ENCODE data around the gene NME9.

Gene NME9

DNA sequence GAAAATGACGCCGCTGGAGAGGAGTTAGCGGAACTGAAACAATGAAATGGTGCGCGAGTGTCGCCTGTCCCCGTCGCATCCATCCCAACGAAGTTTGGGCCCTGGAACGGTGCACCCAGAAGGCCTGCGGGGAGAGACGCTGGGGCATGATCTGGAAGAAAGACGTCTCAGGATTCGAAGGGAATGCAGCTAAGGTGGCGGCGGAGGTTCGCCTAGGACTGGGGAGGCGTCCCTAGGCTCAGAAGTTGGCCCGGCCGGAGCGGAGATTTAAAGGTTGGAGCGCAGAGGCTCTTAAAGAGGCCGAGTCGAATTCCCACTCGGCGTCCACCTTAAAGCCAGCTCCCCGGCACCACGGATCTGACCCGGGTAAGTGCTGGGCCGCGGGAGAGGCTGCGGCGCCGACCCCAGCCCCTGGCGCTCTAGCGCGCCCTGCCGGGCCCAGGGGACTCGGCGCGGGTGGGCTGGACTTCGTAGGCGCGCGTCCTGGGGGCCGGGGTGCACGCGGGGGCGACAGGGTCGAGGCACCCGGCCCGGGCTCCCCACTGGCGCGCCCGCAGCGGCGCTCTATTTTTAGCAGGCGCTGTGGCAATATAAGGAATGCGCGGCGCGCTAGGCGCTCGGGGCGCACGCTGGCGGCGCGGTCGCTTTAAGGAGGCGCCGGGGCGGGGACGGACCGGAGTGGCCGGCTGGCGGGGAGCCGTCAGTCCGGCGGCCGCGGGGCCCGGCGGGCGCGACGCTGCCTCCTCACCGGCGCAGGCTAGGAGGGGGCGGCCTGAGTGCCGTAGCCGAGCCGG is 18.5 kb upstream of the NME9 start, which contains the start of gene MRAS:
Gene MRAS, plus strand, starts transcription at position 620 of the 794 bp plus-strand sequence. CDS start 24,305 bp downstream, outside the sequence.
- TF ChIP-seq, protein P1, sequence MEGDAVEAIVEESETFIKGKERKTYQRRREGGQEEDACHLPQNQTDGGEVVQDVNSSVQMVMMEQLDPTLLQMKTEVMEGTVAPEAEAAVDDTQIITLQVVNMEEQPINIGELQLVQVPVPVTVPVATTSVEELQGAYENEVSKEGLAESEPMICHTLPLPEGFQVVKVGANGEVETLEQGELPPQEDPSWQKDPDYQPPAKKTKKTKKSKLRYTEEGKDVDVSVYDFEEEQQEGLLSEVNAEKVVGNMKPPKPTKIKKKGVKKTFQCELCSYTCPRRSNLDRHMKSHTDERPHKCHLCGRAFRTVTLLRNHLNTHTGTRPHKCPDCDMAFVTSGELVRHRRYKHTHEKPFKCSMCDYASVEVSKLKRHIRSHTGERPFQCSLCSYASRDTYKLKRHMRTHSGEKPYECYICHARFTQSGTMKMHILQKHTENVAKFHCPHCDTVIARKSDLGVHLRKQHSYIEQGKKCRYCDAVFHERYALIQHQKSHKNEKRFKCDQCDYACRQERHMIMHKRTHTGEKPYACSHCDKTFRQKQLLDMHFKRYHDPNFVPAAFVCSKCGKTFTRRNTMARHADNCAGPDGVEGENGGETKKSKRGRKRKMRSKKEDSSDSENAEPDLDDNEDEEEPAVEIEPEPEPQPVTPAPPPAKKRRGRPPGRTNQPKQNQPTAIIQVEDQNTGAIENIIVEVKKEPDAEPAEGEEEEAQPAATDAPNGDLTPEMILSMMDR (IDR thresholded peaks at IDR 0.05; ENCODE audit: low read depth, low read length, missing control alignments), result peak; percentile 17
- no peak for DNase-seq (ENCODE audit: low read depth)
- H3K4me3 ChIP-seq (ENCODE audit: low read depth, low read length), result peak within 1 kb of the TSS; percentile 27

DNA sequence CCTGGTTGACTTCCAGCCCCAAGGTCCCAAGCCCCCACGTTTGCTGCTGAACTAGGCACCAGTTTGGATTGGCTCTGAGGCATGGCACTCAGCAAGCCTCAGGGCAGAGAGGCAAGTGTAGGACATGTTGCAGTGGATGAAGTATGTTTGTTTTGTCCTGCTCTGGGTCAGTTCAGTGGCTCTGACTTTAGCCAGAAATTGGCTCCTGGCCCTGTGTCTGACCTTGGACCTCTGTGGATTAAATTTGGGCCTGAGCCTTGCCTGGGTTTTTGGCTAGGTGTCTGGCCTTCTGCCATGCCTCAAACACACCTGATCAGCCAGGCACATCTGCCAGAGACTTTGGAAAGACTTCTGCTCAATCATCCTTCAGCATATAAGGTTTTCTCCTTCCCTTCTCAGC is 15.1 kb upstream of the NME9 start:
- TF ChIP-seq, protein P1 (IDR thresholded peaks at IDR 0.05; ENCODE audit: low read depth, low read length, missing control alignments), result no peak
- DNase-seq (ENCODE audit: low read depth), result no peak

DNA sequence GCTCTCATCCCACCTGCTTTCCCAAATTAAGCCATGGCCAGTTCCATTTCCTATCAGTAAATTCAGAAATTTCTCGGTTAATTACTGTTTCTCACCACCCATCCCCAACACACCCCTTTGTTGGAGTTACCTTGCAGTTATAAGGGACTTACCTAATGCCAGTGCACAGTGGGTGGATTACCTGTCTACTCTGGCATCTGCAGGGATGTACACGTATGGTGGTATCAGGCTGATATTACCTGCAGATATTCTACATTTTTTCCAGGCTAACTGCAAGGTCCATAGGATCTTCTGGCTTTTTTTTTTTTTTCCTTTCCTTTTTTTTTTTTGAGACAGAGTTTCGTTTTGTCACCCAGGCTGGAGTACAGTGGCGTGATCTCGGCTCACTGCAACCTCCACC is 10.9 kb upstream of the NME9 start:
- DNase-seq (ENCODE audit: low read depth), result no peak
- H3K4me3 ChIP-seq (ENCODE audit: low read depth, low read length), result no peak overlapping the region
- TF ChIP-seq, protein P1 (IDR thresholded peaks at IDR 0.05; ENCODE audit: low read depth, low read length, missing control alignments), result no peak

More for the DNA sequence above, 15.1 kb upstream of the NME9 start:
- no peak overlapping the region for H3K4me3 ChIP-seq (ENCODE audit: low read depth, low read length)

DNA sequence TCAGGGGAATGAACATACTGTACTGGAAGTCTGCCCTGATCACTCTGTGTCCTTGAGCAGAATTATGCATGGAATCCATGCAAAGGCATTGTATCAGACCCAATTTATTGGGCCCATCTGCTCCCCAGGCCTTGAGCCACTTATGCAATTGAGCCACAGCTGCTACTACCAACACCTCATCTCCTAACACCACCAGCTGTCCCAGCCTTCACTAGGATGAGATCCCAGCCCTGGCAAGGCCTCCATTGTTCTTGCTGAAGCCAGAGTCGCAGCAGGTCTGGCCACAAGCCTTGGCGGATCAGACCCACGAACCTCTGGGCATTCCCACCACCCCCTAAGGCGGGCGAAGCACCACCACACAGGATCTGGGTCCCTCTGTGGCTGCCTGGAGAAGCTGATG is 9.2 kb upstream of the NME9 start:
- H3K4me3 ChIP-seq (ENCODE audit: low read depth, low read length), result no peak overlapping the region
- DNase-seq (ENCODE audit: low read depth), result no peak
- TF ChIP-seq, protein P1 (IDR thresholded peaks at IDR 0.05; ENCODE audit: low read depth, low read length, missing control alignments), result no peak

DNA sequence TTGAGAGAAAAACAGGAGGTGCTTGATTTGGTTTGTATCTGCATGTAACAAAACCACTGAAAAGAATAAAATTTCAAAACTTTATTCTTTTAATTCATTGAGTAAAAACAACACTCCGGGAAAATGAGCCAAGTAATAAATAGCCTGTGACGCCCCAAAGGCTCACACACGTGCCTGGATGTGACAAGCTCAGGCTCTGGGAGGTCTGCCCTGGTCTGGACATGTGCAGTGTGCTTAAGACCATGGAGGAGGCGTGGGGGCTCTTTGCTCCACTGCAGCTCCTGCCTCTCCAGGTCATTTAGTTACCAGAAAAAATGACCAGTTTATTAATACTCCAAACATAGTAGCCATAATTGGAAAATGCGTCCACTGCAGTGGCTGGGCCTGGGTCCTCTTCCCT is 8.6 kb upstream of the NME9 start:
- TF ChIP-seq, protein P1 (IDR thresholded peaks at IDR 0.05; ENCODE audit: low read depth, low read length, missing control alignments), result no peak
- no peak overlapping the region for H3K4me3 ChIP-seq (ENCODE audit: low read depth, low read length)
- no peak for DNase-seq (ENCODE audit: low read depth)

DNA sequence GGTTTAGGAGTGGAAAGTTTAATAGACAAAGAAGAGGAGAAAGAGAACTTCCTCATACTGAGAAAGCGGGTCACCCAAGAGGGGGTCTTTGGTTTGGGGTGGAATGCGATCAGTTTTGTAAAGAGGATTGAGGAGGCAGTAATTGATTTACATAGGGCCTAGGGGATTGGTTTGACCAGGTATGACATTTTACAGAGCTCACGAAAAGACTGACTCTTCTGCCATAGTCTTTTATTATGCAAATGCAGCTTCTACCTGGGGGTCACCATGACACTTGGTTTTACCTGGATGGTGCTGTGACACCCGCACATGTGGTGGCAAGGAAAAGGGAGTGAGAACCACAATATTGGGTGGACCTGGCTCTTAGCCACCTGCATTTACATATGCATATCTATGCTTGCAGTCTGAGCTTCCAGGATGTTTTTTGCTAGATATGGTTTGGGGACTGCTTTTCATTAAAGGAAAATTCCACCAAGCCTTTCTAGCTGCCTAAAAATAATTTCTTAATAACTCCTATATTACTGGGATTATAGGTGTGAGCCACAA is 6.9 kb upstream of the NME9 start:
- TF ChIP-seq, protein P1 (IDR thresholded peaks at IDR 0.05; ENCODE audit: low read depth, low read length, missing control alignments), result no peak
- H3K4me3 ChIP-seq (ENCODE audit: low read depth, low read length), result no peak overlapping the region
- DNase-seq (ENCODE audit: low read depth), result no peak
